Right renal pelvis (tissue), 4 donors: ENCODE measurements around the gene GM2A. TPM values are rescaled to one million over a fixed set of nuclear protein-coding genes. Genes with fewer than 3 reads are reported as not detected.
"Not testable (repeated sequence)": the region's sequence is repeated elsewhere in the genome, so short reads cannot be mapped to it uniquely, and the experiment has no call there.

Experiments used
- DNase-seq, 4 donors: peaks; one replicate each; pipeline ENCODE4 v3.0.0-alpha.2; 2013; ENCODE audit warnings: low read depth in 4 of 4, low spot score in 3 of 4, missing footprints in 1 of 4
- polyA plus RNA-seq, 4 donors: library from polyadenylated mRNA; unstranded; fragments of 120-200 nt; gene quantifications; one replicate each; pipeline ENCODE4 v1.2.1, GENCODE V29; 2013; ENCODE audit not compliant: insufficient read length in 4 of 4

GM2A gene
- polyA plus RNA-seq, 4 donors = 29.5 to 33.3 (median 30.9) TPM

- no peak for DNase-seq
These were observed 1.9 kb upstream of the GM2A start for GRCh38 chr5:151251001-151251551.

GRCh38 chr5:151251621-151252020 lies 1.4 kb upstream of the GM2A start:
- no peak for DNase-seq

GRCh38 chr5:151253605-151253950 lies 593 bp downstream of the GM2A start:
- DNase-seq = no peak

GRCh38 chr5:151254556-151254955 lies 1.6 kb downstream of the GM2A start:
- no peak for DNase-seq

GRCh38 chr5:151254990-151255389 lies 2.0 kb downstream of the GM2A start:
- DNase-seq = not testable (repeated sequence)

- no peak for DNase-seq
These were observed 2.8 kb downstream of the GM2A start for GRCh38 chr5:151255621-151256286.

GRCh38 chr5:151257731-151258181 lies 4.8 kb downstream of the GM2A start:
- DNase-seq = no peak

- DNase-seq = no peak
These were observed 5.2 kb downstream of the GM2A start for GRCh38 chr5:151258201-151258611.

- DNase-seq = no peak
These were observed 5.8 kb downstream of the GM2A start for GRCh38 chr5:151258816-151259215.

GRCh38 chr5:151259931-151260330 lies 6.9 kb downstream of the GM2A start:
- DNase-seq = no peak

- DNase-seq = no peak
These were observed 9.5 kb downstream of the GM2A start for GRCh38 chr5:151262532-151262931.

- no peak for DNase-seq
These were observed 11.1 kb downstream of the GM2A start for GRCh38 chr5:151264113-151264512.

- DNase-seq = no peak
These were observed 14.7 kb downstream of the GM2A start for GRCh38 chr5:151267491-151268260.

GRCh38 chr5:151270599-151270998 lies 17.6 kb downstream of the GM2A start:
- DNase-seq = no peak

- no peak for DNase-seq
These were observed 18.4 kb downstream of the GM2A start for GRCh38 chr5:151271336-151271735.

GRCh38 chr5:151274666-151275065 lies 21.7 kb downstream of the GM2A start:
- no peak for DNase-seq

- no peak for DNase-seq
These were observed 22.8 kb downstream of the GM2A start for GRCh38 chr5:151275803-151276202.

- DNase-seq = no peak
These were observed 25.9 kb downstream of the GM2A start for GRCh38 chr5:151278845-151279244.

GRCh38 chr5:151280443-151280842 lies 27.5 kb downstream of the GM2A start:
- DNase-seq = no peak

GRCh38 chr5:151281001-151281639 lies 28.1 kb downstream of the GM2A start:
- no peak for DNase-seq

- DNase-seq = no peak
These were observed 30.3 kb downstream of the GM2A start for GRCh38 chr5:151283120-151283825.
